Vagina (tissue), 2 donors: ENCODE measurements around the gene NUDT16L1. TPM values are rescaled to one million over a fixed set of nuclear protein-coding genes. Genes with fewer than 3 reads are reported as not detected.

Experiments
- DNase-seq, 2 donors: peaks; one replicate each; pipeline ENCODE4 v3.0.0-alpha.2; 2017; ENCODE audit errors: extremely low spot score in 2 of 2
- H3K27ac ChIP-seq: fragments of 200-600 bp; sonication (generic); one replicate; pipeline ENCODE4 v1.5.1; 2019
- H3K27me3 ChIP-seq: fragments of 200-600 bp; sonication (generic); one replicate; pipeline ENCODE4 v1.5.1; 2019
- H3K36me3 ChIP-seq, 2 donors: fragments of 200-600 bp; sonication (generic); one replicate each; pipeline ENCODE4 v1.5.1; 2017 to 2019
- H3K4me1 ChIP-seq: fragments of 200-600 bp; sonication (generic); one replicate; pipeline ENCODE4 v1.5.1; 2019
- H3K4me3 ChIP-seq, 2 donors: fragments of 200-600 bp; sonication (generic); 1 replicate in 1 of 2; 2 replicates in 1 of 2; pipeline ENCODE4 v1.5.1; 2016 to 2019
- H3K9me3 ChIP-seq: fragments of 200-600 bp; sonication (generic); one replicate; pipeline ENCODE4 v1.5.1; 2019
- POLR2A ChIP-seq, 2 donors: fragments of 450-650 bp; IDR thresholded peaks; one replicate each; pipeline ENCODE4 v1.6.1; 2017; ENCODE audit warnings: antibody characterized with exemption in 2 of 2, mild to moderate bottlenecking in 2 of 2, moderate library complexity in 2 of 2
- POLR2AphosphoS5 ChIP-seq, 2 donors: sonication (generic); formaldehyde crosslinking; IDR thresholded peaks; one replicate each; pipeline ENCODE4 v1.9.0; 2017; ENCODE audit warnings: antibody characterized with exemption in 2 of 2, mild to moderate bottlenecking in 2 of 2, low read depth in 1 of 2; ENCODE audit not compliant: insufficient read depth in 1 of 2
- intact Hi-C: fragments of 100-400 bp; cut with DNase I; formaldehyde crosslinking; loops from one replicate; pipeline ENCODE4 v1.15.1; 2023
- total RNA-seq: library from RNA; depleted of rRNA; stranded (reverse); fragments of >200 nt; gene quantifications from one replicate; pipeline ENCODE4 v1.2.3, GENCODE V29; 2016
- TF ChIP-seq, protein P1 (sequence below), 3 experiments: fragments of 450-650 bp in 2 of 3; fragments of 200-600 bp in 1 of 3; sonication (generic) in 1 of 3; IDR thresholded peaks; one replicate each; pipeline ENCODE4 v1.5.1; 2017 to 2019; ENCODE audit warnings: antibody characterized with exemption in 3 of 3, mild to moderate bottlenecking in 2 of 3, moderate library complexity in 2 of 3

The NUDT16L1 gene
- total RNA-seq, 1 donor from 2014 or later, result 28.5 TPM

DNA sequence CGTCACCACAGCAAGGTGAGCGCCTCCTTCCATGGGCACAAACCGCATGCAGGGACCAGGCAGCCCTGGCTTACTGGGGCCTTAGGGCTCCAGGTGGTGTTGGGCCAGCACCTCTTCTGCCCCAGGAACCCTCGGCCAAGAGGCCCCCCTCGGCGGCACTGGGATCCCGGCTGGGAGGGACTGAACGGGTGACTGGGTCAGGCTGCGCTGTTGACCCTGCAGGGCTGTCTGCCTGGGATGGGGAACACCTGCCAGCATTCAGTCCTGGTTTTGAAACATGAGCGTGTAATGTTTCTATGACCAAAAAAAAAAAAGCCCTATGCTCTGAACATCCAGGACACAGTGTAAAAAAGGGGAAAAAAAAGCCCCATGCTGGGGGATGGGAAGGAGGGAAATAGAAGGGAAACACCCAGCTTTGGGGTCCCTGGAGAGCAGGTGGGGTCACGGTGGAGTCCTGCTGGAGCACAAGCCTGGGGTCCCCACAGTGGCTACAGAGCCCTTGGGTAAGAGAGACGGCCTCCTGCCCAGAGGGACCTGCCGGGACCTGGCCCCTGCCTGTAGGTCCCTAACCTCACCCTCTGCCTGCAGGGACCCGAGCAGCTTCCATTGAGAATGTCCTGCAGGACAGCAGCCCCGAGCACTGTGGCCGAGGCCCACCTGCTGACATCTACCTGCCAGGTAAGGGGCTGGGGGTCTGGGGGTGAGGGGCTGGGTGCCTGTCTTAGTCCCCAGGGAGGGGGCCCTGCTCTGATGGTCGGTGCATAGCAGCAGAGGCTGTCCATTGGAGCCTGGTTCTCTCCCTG lies 9.9 kb upstream of the NUDT16L1 start:
- Histone ChIP-seq H3K36me3 (peaks cover 0 to 50% of the 10 kb centered on the region in 2 donors), H3K9me3 (no peaks in the 10 kb centered on the region), H3K4me1 (peaks cover 26% of the 10 kb centered on the region), H3K4me3 (no peak overlapping the region), H3K27me3 (no peaks in the 10 kb centered on the region), H3K27ac (no peak overlapping the region)
- TF ChIP-seq, protein P1, sequence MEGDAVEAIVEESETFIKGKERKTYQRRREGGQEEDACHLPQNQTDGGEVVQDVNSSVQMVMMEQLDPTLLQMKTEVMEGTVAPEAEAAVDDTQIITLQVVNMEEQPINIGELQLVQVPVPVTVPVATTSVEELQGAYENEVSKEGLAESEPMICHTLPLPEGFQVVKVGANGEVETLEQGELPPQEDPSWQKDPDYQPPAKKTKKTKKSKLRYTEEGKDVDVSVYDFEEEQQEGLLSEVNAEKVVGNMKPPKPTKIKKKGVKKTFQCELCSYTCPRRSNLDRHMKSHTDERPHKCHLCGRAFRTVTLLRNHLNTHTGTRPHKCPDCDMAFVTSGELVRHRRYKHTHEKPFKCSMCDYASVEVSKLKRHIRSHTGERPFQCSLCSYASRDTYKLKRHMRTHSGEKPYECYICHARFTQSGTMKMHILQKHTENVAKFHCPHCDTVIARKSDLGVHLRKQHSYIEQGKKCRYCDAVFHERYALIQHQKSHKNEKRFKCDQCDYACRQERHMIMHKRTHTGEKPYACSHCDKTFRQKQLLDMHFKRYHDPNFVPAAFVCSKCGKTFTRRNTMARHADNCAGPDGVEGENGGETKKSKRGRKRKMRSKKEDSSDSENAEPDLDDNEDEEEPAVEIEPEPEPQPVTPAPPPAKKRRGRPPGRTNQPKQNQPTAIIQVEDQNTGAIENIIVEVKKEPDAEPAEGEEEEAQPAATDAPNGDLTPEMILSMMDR (IDR thresholded peaks at IDR 0.05), result no peak
- TF ChIP-seq POLR2AphosphoS5 (IDR thresholded peaks at IDR 0.05; ENCODE audit: insufficient read depth in 1 of 2, low read depth in 1 of 2) (no peak), POLR2A (IDR thresholded peaks at IDR 0.05) (no peak)
- no peak for DNase-seq
- intact Hi-C loops, result no loop called here

DNA sequence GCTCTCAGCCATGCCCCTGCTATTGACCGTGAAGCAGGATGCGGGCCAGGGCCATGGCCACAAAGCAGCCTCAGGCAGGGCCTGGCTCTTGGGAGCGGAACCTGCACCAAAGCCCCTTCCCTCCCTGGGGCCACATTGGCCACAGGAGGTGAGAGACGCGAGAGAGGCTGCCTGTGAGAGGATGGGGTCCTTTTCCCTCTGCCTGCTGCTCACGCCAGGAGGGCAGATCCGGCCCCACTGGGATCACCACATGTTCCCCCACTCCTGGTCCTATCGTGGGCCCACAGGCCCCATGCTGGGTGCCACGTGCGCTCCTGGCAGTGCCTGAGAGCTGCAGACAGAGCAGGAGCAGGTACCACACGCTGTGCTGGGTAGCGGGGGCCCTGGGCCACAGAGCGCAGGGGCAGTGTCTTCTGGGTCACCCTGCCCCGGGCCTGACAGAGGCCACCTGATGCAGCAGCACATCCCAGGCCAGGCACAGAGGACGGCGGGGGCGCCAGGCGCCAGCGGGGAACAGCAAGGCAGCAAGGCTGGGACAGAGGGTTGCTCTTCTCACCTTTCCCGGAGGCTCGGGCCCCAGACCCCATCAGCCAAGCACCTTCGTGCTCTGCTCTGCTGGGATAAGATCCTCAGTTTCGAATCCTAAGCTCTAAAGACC lies 9.2 kb upstream of the NUDT16L1 start:
- H3K9me3 ChIP-seq, result no peaks in the 10 kb centered on the region
- H3K36me3 ChIP-seq, result peaks cover 0 to 56% of the 10 kb centered on the region in 2 donors
- no peaks in the 10 kb centered on the region for H3K27me3 ChIP-seq
- H3K27ac ChIP-seq, result no peak overlapping the region
- no peak for DNase-seq
- intact Hi-C loops, result no loop called here
- TF ChIP-seq POLR2A (IDR thresholded peaks at IDR 0.05) (no peak), POLR2AphosphoS5 (IDR thresholded peaks at IDR 0.05; ENCODE audit: insufficient read depth in 1 of 2, low read depth in 1 of 2) (no peak)
- TF ChIP-seq, protein P1 (IDR thresholded peaks at IDR 0.05), result no peak
- H3K4me3 ChIP-seq, result no peak overlapping the region
- peaks cover 21% of the 10 kb centered on the region for H3K4me1 ChIP-seq

DNA sequence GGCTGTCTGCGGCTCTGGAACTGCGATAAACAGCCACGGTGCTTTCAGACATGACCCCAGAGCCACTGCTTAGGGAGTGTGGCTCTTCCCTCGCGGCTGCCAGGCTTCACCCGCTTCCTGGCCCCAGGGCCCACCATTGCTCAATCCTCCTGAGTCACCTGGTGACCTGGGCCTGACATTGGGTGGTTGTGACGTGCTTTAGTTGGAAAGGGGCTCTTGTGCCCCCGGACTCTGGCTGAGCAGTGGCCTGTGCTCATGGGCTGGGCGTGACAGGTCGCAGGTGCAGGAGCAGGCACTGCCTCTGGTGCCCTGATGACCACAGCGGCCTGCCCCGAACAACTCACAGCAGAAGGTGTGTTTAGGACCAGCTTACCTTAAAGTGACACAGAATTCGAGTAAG lies 8.6 kb upstream of the NUDT16L1 start:
- H3K36me3 ChIP-seq, result peaks cover 0 to 59% of the 10 kb centered on the region in 2 donors
- H3K27ac ChIP-seq, result no peak overlapping the region

DNA sequence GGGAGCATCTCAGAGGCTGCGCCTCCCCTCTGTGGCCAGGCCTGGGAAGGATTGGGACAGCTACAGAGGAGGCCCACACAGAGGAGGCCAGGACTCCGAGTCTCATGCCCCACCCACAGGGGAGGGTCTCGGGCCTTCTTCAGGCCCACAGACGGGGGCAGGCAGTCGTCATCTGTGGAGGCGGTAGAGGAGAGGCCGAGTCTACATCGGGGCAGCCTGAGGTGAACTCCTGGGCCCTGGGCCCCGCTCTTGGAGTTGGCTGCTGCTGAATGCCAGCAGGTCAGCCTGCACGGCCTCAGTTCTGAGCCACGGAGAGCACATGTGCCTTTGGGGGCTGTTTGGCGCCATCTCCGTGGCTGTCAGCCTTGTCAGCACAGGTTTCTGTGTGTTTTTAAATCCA lies 8.1 kb upstream of the NUDT16L1 start:
- H3K36me3 ChIP-seq, result peaks cover 0 to 59% of the 10 kb centered on the region in 2 donors

More for the DNA sequence above, 8.6 kb upstream of the NUDT16L1 start:
- Histone ChIP-seq H3K4me3 (no peak overlapping the region), H3K27me3 (no peaks in the 10 kb centered on the region), H3K9me3 (no peaks in the 10 kb centered on the region), H3K4me1 (peaks cover 16% of the 10 kb centered on the region)
- DNase-seq, result no peak
- TF ChIP-seq, protein P1 (IDR thresholded peaks at IDR 0.05), result no peak
- TF ChIP-seq POLR2AphosphoS5 (IDR thresholded peaks at IDR 0.05; ENCODE audit: insufficient read depth in 1 of 2, low read depth in 1 of 2) (no peak), POLR2A (IDR thresholded peaks at IDR 0.05) (no peak)
- intact Hi-C loops, result no loop called here

More for the DNA sequence above, 8.1 kb upstream of the NUDT16L1 start:
- no peaks in the 10 kb centered on the region for H3K27me3 ChIP-seq
- H3K27ac ChIP-seq, result no peak overlapping the region
- TF ChIP-seq POLR2AphosphoS5 (IDR thresholded peaks at IDR 0.05; ENCODE audit: insufficient read depth in 1 of 2, low read depth in 1 of 2), result no peak
- TF ChIP-seq POLR2A (IDR thresholded peaks at IDR 0.05), result no peak
- TF ChIP-seq, protein P1 (IDR thresholded peaks at IDR 0.05), result no peak
- no peak for DNase-seq
- peaks cover 12% of the 10 kb centered on the region for H3K4me1 ChIP-seq
- no peak overlapping the region for H3K4me3 ChIP-seq
- intact Hi-C loops, result no loop called here
- no peaks in the 10 kb centered on the region for H3K9me3 ChIP-seq
